Mononuclear cell (primary cell): ENCODE data around the gene CACNA1I. TPM values are rescaled to one million over a fixed set of nuclear protein-coding genes. Genes with fewer than 3 reads are reported as not detected.

ENCODE experiments used
- H3K27me3 ChIP-seq: 2 replicates; pipeline ENCODE4 v1.6.0; 2011; ENCODE audit warnings: low read length, control low read depth; ENCODE audit not compliant: insufficient read depth
- H3K4me1 ChIP-seq: 2 replicates; pipeline ENCODE4 v1.5.1; 2011; ENCODE audit warnings: mild to moderate bottlenecking, low read length, control low read depth; ENCODE audit not compliant: insufficient read depth
- H3K4me3 ChIP-seq: 2 replicates; pipeline ENCODE4 v1.5.1; 2011; ENCODE audit warnings: mild to moderate bottlenecking, low read length, moderate library complexity
- H3K9me3 ChIP-seq: 2 replicates; pipeline ENCODE4 v1.5.1; 2011; ENCODE audit warnings: low read depth, mild to moderate bottlenecking, control low read depth, low read length
- total RNA-seq: library from RNA; depleted of rRNA; stranded (reverse); fragments of >200 nt; gene quantifications from one replicate; pipeline ENCODE4 v1.2.3, GENCODE V29; 2012

Gene CACNA1I
- total RNA-seq, 1 donor, result 8.0 TPM

DNA sequence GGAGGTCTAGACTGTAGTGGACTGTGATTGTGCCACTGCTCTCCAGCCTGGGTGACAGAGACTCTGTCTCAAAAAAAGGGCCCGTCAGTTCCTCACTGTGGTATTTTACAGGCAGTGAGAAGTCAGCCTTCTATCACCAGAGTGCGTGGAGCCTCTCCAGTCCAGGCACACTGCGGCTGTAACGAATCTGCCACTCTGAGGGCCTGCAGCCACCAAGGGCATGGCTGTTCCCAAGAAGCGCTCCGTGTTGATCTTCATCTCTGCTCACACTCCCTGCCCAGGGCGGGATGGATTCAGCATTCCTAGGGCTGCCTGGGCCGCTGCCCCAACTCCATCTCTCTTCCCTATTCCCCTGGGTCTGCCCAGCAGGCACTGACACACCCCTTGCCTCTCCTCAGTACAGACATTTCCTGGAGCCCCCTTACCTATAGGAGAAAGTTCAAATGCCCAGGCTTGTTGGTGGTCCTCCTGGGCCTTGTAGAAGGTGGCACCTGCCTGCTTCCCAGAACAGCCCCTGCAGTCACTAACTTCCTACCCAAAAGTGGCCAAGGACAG lies 148.4 kb downstream of the CACNA1I start:
- no peaks in the 10 kb centered on the region for H3K27me3 ChIP-seq
- no peak overlapping the region for H3K4me3 ChIP-seq
- no peaks in the 10 kb centered on the region for H3K9me3 ChIP-seq
- H3K4me1 ChIP-seq, result no peaks in the 10 kb centered on the region

- H3K9me3 ChIP-seq, result no peaks in the 10 kb centered on the region
- H3K27me3 ChIP-seq, result no peaks in the 10 kb centered on the region
- no peaks in the 10 kb centered on the region for H3K4me1 ChIP-seq
- no peak overlapping the region for H3K4me3 ChIP-seq
Measured at GRCh38 chr22:39719559-39720450, 149.3 kb downstream of the CACNA1I start.

- no peak overlapping the region for H3K4me3 ChIP-seq
- H3K9me3 ChIP-seq, result no peaks in the 10 kb centered on the region
- no peaks in the 10 kb centered on the region for H3K27me3 ChIP-seq
- no peaks in the 10 kb centered on the region for H3K4me1 ChIP-seq
Measured at GRCh38 chr22:39721206-39722031, 150.9 kb downstream of the CACNA1I start.

DNA sequence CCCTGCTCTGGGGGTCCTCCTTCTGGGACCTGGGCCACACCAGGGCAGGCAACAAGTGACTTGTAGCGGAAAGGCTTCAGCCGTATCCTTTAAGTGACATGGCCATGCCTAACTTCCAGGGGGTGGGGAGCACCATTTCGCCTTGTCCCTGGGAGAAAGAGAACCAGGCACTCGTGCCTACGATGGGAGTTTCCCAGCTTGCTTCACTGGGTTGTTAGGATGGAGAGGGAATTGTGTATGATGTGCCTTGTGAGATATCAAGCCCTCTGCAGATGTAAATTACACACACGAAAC lies 151.4 kb downstream of the CACNA1I start:
- H3K27me3 ChIP-seq, result no peaks in the 10 kb centered on the region
- H3K4me1 ChIP-seq, result no peaks in the 10 kb centered on the region
- no peak overlapping the region for H3K4me3 ChIP-seq
- H3K9me3 ChIP-seq, result no peaks in the 10 kb centered on the region

- Histone ChIP-seq H3K9me3 (no peaks in the 10 kb centered on the region), H3K4me1 (no peaks in the 10 kb centered on the region)
Measured at GRCh38 chr22:39722501-39722900, 151.9 kb downstream of the CACNA1I start.

DNA sequence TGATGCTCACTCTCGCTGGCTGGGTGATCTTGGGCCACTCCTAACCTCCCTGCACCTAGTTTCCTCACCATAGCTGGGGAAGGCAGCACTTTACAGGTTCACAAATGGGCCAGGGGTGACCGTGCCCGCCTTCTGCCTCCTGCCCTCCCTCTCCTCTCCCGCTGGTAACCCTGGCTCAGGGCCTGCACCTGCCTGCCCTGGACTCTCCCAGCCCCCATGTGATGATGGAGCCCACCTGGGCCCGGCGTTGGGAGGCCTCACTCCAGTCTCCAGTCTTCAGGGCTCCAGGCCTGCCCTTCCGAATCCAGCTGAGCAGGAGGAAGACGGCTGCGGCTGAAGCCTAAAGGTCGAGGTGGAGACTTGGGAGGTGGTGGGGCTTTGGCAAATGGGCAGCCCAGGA lies 152.9 kb downstream of the CACNA1I start:
- Histone ChIP-seq H3K4me1 (no peaks in the 10 kb centered on the region), H3K4me3 (no peak overlapping the region), H3K27me3 (no peaks in the 10 kb centered on the region), H3K9me3 (no peaks in the 10 kb centered on the region)

More at GRCh38 chr22:39722501-39722900, 151.9 kb downstream of the CACNA1I start:
- Histone ChIP-seq H3K4me3 (no peak overlapping the region), H3K27me3 (no peaks in the 10 kb centered on the region)

GRCh38 chr22:39723899-39724351 lies 153.4 kb downstream of the CACNA1I start:
- Histone ChIP-seq H3K27me3 (no peaks in the 10 kb centered on the region), H3K4me1 (no peaks in the 10 kb centered on the region), H3K9me3 (no peaks in the 10 kb centered on the region), H3K4me3 (no peak overlapping the region)

- Histone ChIP-seq H3K4me3 (no peak overlapping the region), H3K27me3 (no peaks in the 10 kb centered on the region), H3K9me3 (no peaks in the 10 kb centered on the region), H3K4me1 (no peaks in the 10 kb centered on the region)
Measured at GRCh38 chr22:39724390-39724789, 153.8 kb downstream of the CACNA1I start.

- no peaks in the 10 kb centered on the region for H3K4me1 ChIP-seq
- no peaks in the 10 kb centered on the region for H3K27me3 ChIP-seq
- no peaks in the 10 kb centered on the region for H3K9me3 ChIP-seq
- H3K4me3 ChIP-seq, result no peak overlapping the region
Measured at GRCh38 chr22:39724857-39725256, 154.3 kb downstream of the CACNA1I start.

DNA sequence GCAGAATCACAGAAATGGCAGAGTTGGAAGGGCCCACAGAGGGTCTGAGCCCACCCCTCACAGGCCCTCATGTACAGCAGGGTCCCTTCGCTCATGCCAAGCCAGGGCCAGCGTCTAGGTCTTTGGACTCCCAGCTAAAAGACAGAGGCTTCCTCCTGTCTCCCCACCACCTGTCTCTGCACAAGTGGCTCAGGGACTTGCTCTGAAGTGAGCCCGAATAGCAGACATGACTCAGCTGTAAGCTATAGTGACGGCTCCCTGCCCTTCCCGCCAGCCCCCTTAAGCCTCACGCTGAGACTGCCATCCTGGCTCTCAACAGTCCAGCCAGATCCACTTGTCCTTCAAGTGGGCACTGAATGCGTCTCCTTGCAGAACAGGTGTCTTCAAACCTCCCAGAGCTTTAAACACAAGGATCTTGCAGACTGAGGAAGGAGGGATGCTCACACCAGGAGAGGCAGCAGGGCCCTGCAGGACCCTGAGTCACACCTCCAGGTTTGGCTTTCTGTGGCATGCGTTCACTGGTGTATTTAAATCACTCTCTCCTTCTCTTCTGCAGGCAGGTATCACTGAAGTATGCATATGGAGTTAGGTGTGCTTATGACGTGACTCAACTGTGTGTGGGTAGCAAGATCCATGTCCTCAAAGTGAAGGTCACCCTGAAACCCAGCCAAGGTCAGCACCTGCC lies 154.9 kb downstream of the CACNA1I start:
- no peaks in the 10 kb centered on the region for H3K9me3 ChIP-seq
- H3K27me3 ChIP-seq, result no peaks in the 10 kb centered on the region
- no peaks in the 10 kb centered on the region for H3K4me1 ChIP-seq
- H3K4me3 ChIP-seq, result no peak overlapping the region

DNA sequence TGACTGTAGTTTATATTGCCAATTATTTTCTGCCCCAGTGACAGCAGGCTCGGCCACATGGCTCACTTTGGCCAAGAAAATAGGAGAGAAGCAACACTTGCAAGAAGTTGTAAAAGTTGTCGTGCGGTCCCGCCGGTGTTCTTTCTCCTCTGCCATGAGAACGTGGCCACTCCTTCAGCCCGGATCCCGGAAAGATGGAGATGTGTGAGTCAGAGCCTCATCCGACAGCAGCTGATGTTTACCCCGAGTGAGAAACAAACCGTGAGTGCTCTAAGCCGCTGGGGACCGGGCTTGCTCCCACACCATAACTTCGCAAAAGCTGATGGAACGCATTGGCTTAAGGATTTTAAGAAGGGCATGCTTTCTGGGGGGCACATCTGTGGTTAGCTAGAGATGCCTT lies 157.0 kb downstream of the CACNA1I start:
- Histone ChIP-seq H3K4me1 (no peaks in the 10 kb centered on the region), H3K9me3 (no peaks in the 10 kb centered on the region), H3K27me3 (no peaks in the 10 kb centered on the region), H3K4me3 (no peak overlapping the region)

DNA sequence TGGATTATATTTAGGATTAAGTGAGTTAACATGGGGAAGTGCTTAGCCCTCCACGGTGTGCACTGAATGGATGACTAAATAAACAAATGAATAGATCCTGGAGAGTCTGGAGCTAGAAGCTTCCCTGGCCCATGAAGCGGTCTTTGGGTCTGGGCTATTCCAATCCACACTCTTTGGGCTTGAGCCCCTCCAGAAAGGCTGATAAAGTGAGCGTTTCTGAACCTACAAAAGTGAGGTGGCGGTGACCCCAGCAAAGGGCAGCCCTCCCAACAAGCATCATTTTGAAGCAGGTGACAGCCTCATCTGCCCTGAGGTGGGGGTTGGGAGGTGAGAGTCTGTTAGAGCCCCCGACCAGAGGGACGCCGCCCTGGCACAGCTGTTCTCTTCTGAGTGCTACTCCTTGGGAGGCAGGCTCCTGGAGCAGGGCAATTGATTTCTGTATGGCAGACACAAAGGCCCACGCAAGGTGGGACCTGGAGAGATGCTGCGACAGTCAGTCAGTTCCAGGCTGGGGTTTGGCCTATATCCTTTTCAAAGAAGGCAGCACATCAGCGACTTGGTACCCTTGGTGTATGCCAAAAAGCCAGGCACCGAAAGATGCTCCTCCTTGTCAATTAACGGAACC lies 157.8 kb downstream of the CACNA1I start:
- H3K27me3 ChIP-seq, result no peaks in the 10 kb centered on the region
- no peaks in the 10 kb centered on the region for H3K9me3 ChIP-seq
- H3K4me1 ChIP-seq, result no peaks in the 10 kb centered on the region
- H3K4me3 ChIP-seq, result no peak overlapping the region

DNA sequence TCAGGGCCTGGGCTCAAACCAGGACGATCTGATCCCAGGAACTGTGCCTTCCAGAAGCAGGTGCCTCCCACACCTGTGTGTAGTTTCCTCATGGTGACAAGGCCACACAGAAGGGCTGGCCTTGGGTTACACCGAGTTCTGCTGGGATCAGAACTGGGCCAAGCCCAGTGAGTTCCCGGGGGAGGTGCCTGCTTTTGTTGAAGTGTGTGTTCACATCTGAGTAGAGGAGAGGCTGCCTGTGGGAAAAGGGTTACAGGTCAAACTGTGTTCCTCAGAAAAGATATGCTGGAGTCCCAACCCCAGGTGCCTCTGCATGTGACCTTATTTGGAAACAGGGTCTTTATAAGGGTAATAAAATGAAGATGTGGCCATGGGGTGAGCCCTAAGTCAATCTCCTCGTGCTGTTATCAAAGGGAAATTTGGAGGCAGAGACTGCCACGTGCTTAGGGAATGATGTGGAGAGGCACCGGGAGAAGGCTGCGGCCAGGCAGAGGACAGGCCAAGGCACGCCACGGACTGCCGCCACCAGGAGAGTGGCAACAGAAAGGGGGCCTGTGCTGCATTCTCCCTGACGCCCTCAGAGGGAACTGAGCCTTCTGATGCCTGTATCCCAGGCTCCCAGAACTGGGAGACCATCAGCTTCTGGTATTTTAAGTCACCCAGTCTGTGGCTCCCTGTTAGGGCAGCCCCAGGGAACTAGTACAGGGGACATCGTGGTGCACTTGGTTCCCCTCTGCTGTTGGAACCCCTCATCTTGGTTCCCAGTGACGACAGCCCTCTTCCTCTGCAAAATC lies 158.8 kb downstream of the CACNA1I start:
- Histone ChIP-seq H3K27me3 (no peaks in the 10 kb centered on the region), H3K9me3 (no peaks in the 10 kb centered on the region), H3K4me1 (no peaks in the 10 kb centered on the region), H3K4me3 (no peak overlapping the region)

- H3K9me3 ChIP-seq, result no peaks in the 10 kb centered on the region
- H3K4me3 ChIP-seq, result no peak overlapping the region
- no peaks in the 10 kb centered on the region for H3K4me1 ChIP-seq
- no peaks in the 10 kb centered on the region for H3K27me3 ChIP-seq
Measured at GRCh38 chr22:39731481-39731880, 160.9 kb downstream of the CACNA1I start.
